ENCODE measurements around the gene AGBL3.
"Not testable (repeated sequence)": the region's sequence is repeated elsewhere in the genome, so short reads cannot be mapped to it uniquely, and the experiment has no call there.

Gene AGBL3

DNA sequence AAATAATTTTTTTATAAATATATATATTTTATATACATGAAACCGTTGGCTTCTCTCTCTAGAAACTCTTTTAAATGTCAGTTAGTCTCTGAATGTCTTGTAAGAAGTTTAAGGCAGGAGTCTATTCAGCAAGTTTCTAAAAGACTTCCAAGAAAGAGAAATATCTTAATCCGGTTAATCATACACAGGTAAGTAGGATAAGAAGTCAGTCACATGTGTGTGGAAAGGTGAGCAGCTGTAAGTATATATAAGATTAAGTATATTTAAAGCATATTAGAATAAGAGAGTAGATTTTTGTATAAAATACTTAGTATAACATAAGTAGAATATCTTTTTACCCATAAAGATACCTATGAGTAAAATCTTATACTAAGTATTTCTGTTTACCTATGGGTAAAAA lies 48.9 kb downstream of the AGBL3 start:
- Mint-ChIP-seq H3K27me3 (ENCODE audit: low read depth, poor library complexity) (peaks cover 3% of the 10 kb centered on the region), H3K4me3 (no peak overlapping the region), H3K27ac (no peak overlapping the region), H3K4me1 (no peaks in the 10 kb centered on the region), H3K9me3 (no peaks in the 10 kb centered on the region), H3K36me3 (ENCODE audit: low read depth) (no peaks in the 10 kb centered on the region)
- TF ChIP-seq, protein P1, sequence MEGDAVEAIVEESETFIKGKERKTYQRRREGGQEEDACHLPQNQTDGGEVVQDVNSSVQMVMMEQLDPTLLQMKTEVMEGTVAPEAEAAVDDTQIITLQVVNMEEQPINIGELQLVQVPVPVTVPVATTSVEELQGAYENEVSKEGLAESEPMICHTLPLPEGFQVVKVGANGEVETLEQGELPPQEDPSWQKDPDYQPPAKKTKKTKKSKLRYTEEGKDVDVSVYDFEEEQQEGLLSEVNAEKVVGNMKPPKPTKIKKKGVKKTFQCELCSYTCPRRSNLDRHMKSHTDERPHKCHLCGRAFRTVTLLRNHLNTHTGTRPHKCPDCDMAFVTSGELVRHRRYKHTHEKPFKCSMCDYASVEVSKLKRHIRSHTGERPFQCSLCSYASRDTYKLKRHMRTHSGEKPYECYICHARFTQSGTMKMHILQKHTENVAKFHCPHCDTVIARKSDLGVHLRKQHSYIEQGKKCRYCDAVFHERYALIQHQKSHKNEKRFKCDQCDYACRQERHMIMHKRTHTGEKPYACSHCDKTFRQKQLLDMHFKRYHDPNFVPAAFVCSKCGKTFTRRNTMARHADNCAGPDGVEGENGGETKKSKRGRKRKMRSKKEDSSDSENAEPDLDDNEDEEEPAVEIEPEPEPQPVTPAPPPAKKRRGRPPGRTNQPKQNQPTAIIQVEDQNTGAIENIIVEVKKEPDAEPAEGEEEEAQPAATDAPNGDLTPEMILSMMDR (IDR thresholded peaks at IDR 0.05), result no peak
- DNase-seq, result no peak

DNA sequence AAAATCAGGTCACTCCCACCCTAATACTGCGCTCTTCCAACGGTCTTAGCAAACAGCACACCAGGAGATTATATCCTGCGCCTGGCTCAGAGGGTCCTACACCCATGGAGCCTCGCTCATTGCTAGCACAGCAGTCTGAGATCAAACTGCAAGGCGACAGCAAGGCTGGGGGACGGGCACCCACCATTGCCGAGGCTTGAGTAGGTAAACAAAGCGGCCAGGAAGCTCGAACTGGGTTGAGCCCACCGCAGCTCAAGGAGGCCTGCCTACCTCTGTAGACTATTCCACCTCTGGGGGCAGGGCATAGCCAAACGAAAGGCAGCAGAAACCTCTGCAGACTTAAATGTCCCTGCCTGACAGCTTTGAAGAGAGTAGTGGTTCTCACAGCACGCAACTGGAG lies 80.7 kb downstream of the AGBL3 start:
- H3K4me1 Mint-ChIP-seq; H3K4me3 Mint-ChIP-seq; DNase-seq; H3K27ac Mint-ChIP-seq; H3K36me3 Mint-ChIP-seq (ENCODE audit: low read depth): not testable (repeated sequence)
- Mint-ChIP-seq H3K9me3 (peaks cover 62% of the 10 kb centered on the region), H3K27me3 (ENCODE audit: low read depth, poor library complexity) (peaks cover 13% of the 10 kb centered on the region)

DNA sequence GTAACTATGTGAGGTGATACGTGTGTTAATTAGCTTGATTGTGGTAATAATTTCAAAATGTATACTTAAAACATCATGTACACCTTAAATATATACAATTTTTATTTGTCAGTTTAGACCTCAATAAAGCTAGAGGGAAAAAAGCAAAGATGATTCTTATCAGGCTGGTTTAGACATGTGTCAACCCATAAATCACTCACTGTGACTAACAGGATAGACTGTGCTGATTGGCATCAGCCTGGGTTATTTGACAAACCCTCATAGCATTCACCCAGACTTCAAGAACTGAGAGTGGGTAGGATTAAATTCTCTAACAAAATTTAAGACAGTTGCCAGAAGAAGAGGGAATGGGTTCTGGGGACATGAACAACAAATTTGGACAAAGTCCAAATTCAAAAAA lies 87.8 kb downstream of the AGBL3 start:
- Mint-ChIP-seq H3K4me3 (no peak overlapping the region), H3K27me3 (ENCODE audit: low read depth, poor library complexity) (peaks cover 8% of the 10 kb centered on the region), H3K9me3 (peaks cover 32% of the 10 kb centered on the region), H3K36me3 (ENCODE audit: low read depth) (no peaks in the 10 kb centered on the region), H3K4me1 (no peaks in the 10 kb centered on the region), H3K27ac (no peak overlapping the region)
- TF ChIP-seq, protein P1 (IDR thresholded peaks at IDR 0.05), result no peak
- DNase-seq, result no peak

DNA sequence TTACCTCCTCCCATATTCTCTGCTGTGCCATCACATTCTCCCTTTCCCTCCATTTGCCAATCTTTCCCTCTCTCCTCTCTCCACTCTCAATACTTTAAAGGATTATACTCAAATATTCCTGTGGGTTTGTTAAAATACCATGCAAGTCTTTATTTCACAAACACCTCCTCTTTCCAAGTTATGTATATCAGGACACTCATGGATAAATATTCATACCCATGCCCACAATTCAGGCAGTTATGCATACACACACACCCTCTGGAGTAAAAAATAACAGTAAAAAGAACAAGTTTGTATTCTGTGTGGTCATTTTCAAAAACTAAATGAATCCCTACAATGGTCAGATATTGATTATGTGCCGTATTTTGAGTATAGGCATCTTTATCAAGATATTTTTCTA lies 88.2 kb downstream of the AGBL3 start:
- Mint-ChIP-seq H3K4me1 (no peaks in the 10 kb centered on the region), H3K27ac (no peak overlapping the region), H3K36me3 (ENCODE audit: low read depth) (no peaks in the 10 kb centered on the region), H3K9me3 (peaks cover 29% of the 10 kb centered on the region), H3K27me3 (ENCODE audit: low read depth, poor library complexity) (peaks cover 8% of the 10 kb centered on the region), H3K4me3 (no peak overlapping the region)
- TF ChIP-seq, protein P1 (IDR thresholded peaks at IDR 0.05), result no peak
- DNase-seq, result no peak

DNA sequence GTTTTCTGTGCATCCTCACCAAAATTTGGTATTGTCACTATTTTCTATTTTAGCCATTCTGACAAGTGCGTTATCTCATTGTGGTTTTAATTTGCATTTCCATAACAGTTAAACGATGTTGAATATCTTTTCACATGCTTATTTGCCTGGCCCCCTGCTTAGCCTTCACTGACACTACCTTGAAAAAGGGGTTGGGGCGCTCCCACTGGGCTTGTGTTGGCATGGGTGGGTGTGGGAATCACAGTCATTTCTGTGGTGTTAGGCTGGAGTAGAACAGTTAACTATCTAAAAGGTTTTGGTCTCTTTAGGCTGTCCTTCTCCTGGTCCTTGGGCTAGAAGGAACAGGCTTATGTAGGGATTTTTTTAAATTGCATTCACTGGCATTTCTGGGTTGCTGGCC lies 89.4 kb downstream of the AGBL3 start:
- H3K9me3 Mint-ChIP-seq, result peaks cover 24% of the 10 kb centered on the region
- H3K4me3 Mint-ChIP-seq, result no peak overlapping the region
- no peak overlapping the region for H3K27ac Mint-ChIP-seq
- DNase-seq, result no peak
- no peaks in the 10 kb centered on the region for H3K36me3 Mint-ChIP-seq (ENCODE audit: low read depth)
- peaks cover 8% of the 10 kb centered on the region for H3K27me3 Mint-ChIP-seq (ENCODE audit: low read depth, poor library complexity)
- H3K4me1 Mint-ChIP-seq, result no peaks in the 10 kb centered on the region
- TF ChIP-seq, protein P1 (IDR thresholded peaks at IDR 0.05), result no peak

DNA sequence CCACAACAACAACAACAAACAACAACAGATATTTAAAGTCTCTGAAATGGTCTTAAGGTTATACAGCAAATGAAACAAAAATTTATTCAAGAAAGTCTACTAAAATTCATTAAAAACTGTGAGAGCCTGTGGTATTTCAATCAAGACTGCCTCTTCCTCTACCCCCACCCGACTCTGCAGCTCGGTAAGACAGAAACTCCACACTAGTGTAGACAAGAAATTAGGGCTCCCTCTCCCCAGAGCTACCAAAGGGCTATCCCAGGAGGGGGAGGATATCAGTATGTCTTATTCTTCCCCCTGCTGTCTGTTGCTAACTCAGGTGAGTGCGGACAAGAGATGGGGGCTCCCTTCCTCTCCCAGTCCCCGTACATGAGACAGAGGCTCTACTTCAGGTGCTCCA lies 90.6 kb downstream of the AGBL3 start:
- Mint-ChIP-seq H3K4me1 (no peaks in the 10 kb centered on the region), H3K9me3 (peaks cover 17% of the 10 kb centered on the region), H3K4me3 (no peak overlapping the region), H3K27me3 (ENCODE audit: low read depth, poor library complexity) (peaks cover 5% of the 10 kb centered on the region), H3K27ac (no peak overlapping the region), H3K36me3 (ENCODE audit: low read depth) (no peaks in the 10 kb centered on the region)
- TF ChIP-seq, protein P1 (IDR thresholded peaks at IDR 0.05), result no peak
- no peak for DNase-seq

Measured in nephron progenitor cell (in vitro differentiated cells).